H1 (cell line): ENCODE measurements around the gene PLCL1. TPM values are rescaled to one million over a fixed set of nuclear protein-coding genes. Genes with fewer than 3 reads are reported as not detected.

Source experiments
- CTCF ChIA-PET: fragments of 300-600 bp; sonication (Branson Sonifier 250); formaldehyde crosslinking; loops from one replicate; lab custom pipeline; 2021; ENCODE audit not compliant: partially characterized antibody; lab: Charles Lee
- POLR2A ChIA-PET: fragments of 300-600 bp; sonication (Branson Sonifier 250); formaldehyde crosslinking; loops from one replicate; lab custom pipeline; 2021; ENCODE audit warnings: inconsistent platforms; ENCODE audit not compliant: partially characterized antibody; lab: Charles Lee
- DNase-seq, 2 experiments: peaks; one replicate each; pipeline versions ENCODE4 v3.0.0 to v3.0.0-alpha.2; 2010 to 2022; ENCODE audit warnings: low spot score in 2 of 2, low read depth in 1 of 2, mixed read lengths in 1 of 2
- FAIRE-seq: peaks from 2 replicates; lab custom pipeline; 2011; peaks lifted over from hg19 to GRCh38; lab: Jason Lieb, UNC
- H2AFZ ChIP-seq: 2 replicates; pipeline ENCODE4 v1.8.1; 2012; ENCODE audit warnings: low read length, inconsistent platforms
- H2AK5ac ChIP-seq: 2 replicates; pipeline ENCODE4 v1.6.1; 2013; ENCODE audit warnings: low read depth, low read length
- H2BK120ac ChIP-seq: replicated peaks from 2 replicates; pipeline ENCODE3; 2013; ENCODE audit warnings: low read depth, low read length, inconsistent platforms
- H2BK12ac ChIP-seq: 2 replicates; pipeline ENCODE4 v1.6.1; 2013; ENCODE audit warnings: low read depth, low read length
- H2BK15ac ChIP-seq: 2 replicates; pipeline ENCODE4 v1.6.1; 2013; ENCODE audit warnings: low read length
- H2BK20ac ChIP-seq: 2 replicates; pipeline ENCODE4 v1.6.1; 2013; ENCODE audit warnings: low read length
- H2BK5ac ChIP-seq: 2 replicates; pipeline ENCODE4 v1.6.1; 2013; ENCODE audit warnings: low read depth, low read length
- H3K14ac ChIP-seq: 2 replicates; pipeline ENCODE4 v1.6.1; 2013; ENCODE audit warnings: inconsistent platforms; ENCODE audit not compliant: insufficient read length
- H3K18ac ChIP-seq: 2 replicates; pipeline ENCODE4 v1.6.1; 2013; ENCODE audit warnings: low read length; ENCODE audit errors: extremely low read depth
- H3K23ac ChIP-seq: 2 replicates; pipeline ENCODE4 v1.6.1; 2013; ENCODE audit warnings: inconsistent platforms; ENCODE audit not compliant: insufficient read length
- H3K23me2 ChIP-seq: 2 replicates; pipeline ENCODE4 v1.6.1; 2013; ENCODE audit warnings: low read depth, low read length
- H3K27ac ChIP-seq: 2 replicates; pipeline ENCODE4 v1.6.1; 2011; ENCODE audit warnings: low read depth, low read length, inconsistent platforms
- H3K27me3 ChIP-seq, 4 experiments: replicated peaks in 1 of 4; 1 replicate in 1 of 4; 2 replicates in 3 of 4; pipeline versions ENCODE4 v1.6.1 to v1.8.1; 2011 to 2013; ENCODE audit warnings: low read length in 3 of 4, mild to moderate bottlenecking in 3 of 4, inconsistent platforms in 2 of 4, mixed read lengths in 2 of 4, moderate library complexity in 1 of 4; ENCODE audit not compliant: control insufficient read depth in 3 of 4, insufficient read depth in 3 of 4; ENCODE audit errors: extremely low read depth in 1 of 4
- H3K36me3 ChIP-seq, 4 experiments: 2 replicates each; pipeline versions ENCODE4 v1.6.1 to v1.8.1; 2011 to 2013; ENCODE audit warnings: mild to moderate bottlenecking in 4 of 4, low read length in 3 of 4, moderate library complexity in 2 of 4, control low read depth in 1 of 4, inconsistent platforms in 1 of 4; ENCODE audit not compliant: insufficient read depth in 4 of 4, control insufficient read depth in 2 of 4
- H3K4ac ChIP-seq: replicated peaks from 2 replicates; pipeline ENCODE3; 2013; ENCODE audit warnings: low read length, low read depth, mixed read lengths, inconsistent platforms; ENCODE audit not compliant: insufficient read length
- H3K4me1 ChIP-seq, 4 experiments: replicated peaks in 1 of 4; 1 replicate in 1 of 4; 2 replicates in 3 of 4; pipeline versions ENCODE4 v1.6.1 to v1.8.1; 2011 to 2013; ENCODE audit warnings: low read length in 3 of 4, inconsistent platforms in 2 of 4, mixed read lengths in 1 of 4; ENCODE audit not compliant: insufficient read depth in 4 of 4, control insufficient read depth in 3 of 4
- H3K4me2 ChIP-seq, 2 experiments: 2 replicates each; pipeline versions ENCODE4 v1.6.1 to v1.8.1; 2011 to 2013; ENCODE audit warnings: low read depth in 2 of 2, low read length in 2 of 2, control low read depth in 1 of 2, inconsistent platforms in 1 of 2, mild to moderate bottlenecking in 1 of 2; ENCODE audit not compliant: insufficient read depth in 1 of 2
- H3K4me3 ChIP-seq, 4 experiments: fragments of 200-600, 300-600 bp in 1 of 4; sonication (generic), shearing (Covaris generic), sonication (Bioruptor Twin) in 1 of 4; 2 replicates each; pipeline versions ENCODE4 v1.5.1 to v1.8.1; 2011 to 2016; ENCODE audit warnings: low read length in 4 of 4, low read depth in 3 of 4, control low read depth in 2 of 4, inconsistent platforms in 2 of 4, mild to moderate bottlenecking in 2 of 4, mixed read lengths in 1 of 4, moderate library complexity in 1 of 4; ENCODE audit not compliant: insufficient read depth in 2 of 4; ENCODE audit errors: extremely low read depth in 1 of 4
- H3K56ac ChIP-seq: replicated peaks from 2 replicates; pipeline ENCODE3; 2013; ENCODE audit warnings: low read depth, mild to moderate bottlenecking, mixed read lengths, low read length, inconsistent platforms; ENCODE audit not compliant: insufficient read length
- H3K79me1 ChIP-seq: 2 replicates; pipeline ENCODE4 v1.6.1; 2013; ENCODE audit warnings: low read depth, low read length, control low read depth
- H3K79me2 ChIP-seq, 2 experiments: 2 replicates each; pipeline versions ENCODE4 v1.6.1 to v1.8.1; 2012 to 2013; ENCODE audit warnings: low read length in 2 of 2, mild to moderate bottlenecking in 2 of 2, inconsistent platforms in 1 of 2; ENCODE audit not compliant: insufficient read depth in 2 of 2, control insufficient read depth in 1 of 2
- H3K9ac ChIP-seq, 4 experiments: replicated peaks in 1 of 4; 1 replicate in 1 of 4; 2 replicates in 3 of 4; pipeline versions ENCODE4 v1.6.1 to v1.8.1; 2011 to 2013; ENCODE audit warnings: low read depth in 3 of 4, low read length in 3 of 4, control low read depth in 2 of 4, mild to moderate bottlenecking in 2 of 4, moderate library complexity in 2 of 4, inconsistent platforms in 1 of 4; ENCODE audit errors: extremely low read depth in 1 of 4
- H3K9me3 ChIP-seq, 2 experiments: 2 replicates each; pipeline versions ENCODE4 v1.6.1 to v1.8.1; 2012 to 2013; ENCODE audit warnings: mild to moderate bottlenecking in 2 of 2, moderate library complexity in 2 of 2, control low read depth in 1 of 2, inconsistent platforms in 1 of 2, low read depth in 1 of 2, low read length in 1 of 2, mixed read lengths in 1 of 2; ENCODE audit not compliant: insufficient read depth in 2 of 2
- H4K20me1 ChIP-seq, 2 experiments: replicated peaks in 1 of 2; 2 replicates each; pipeline versions ENCODE3 to v1.8.1; 2011 to 2013; ENCODE audit warnings: inconsistent platforms in 2 of 2, low read length in 2 of 2, mild to moderate bottlenecking in 1 of 2; ENCODE audit not compliant: insufficient read depth in 2 of 2, control insufficient read depth in 1 of 2
- H4K5ac ChIP-seq: 2 replicates; pipeline ENCODE4 v1.6.1; 2013; ENCODE audit warnings: low read length, low read depth, mixed read lengths, inconsistent platforms; ENCODE audit not compliant: insufficient read length
- H4K8ac ChIP-seq: 2 replicates; pipeline ENCODE4 v1.8.0; 2013; ENCODE audit warnings: mild to moderate bottlenecking, moderate library complexity, low read length, inconsistent platforms; ENCODE audit not compliant: insufficient read depth; ENCODE audit errors: extremely low read depth
- H4K91ac ChIP-seq: replicated peaks from 2 replicates; pipeline ENCODE3; 2013; ENCODE audit warnings: low read length, mixed read lengths, inconsistent platforms; ENCODE audit not compliant: insufficient read length
- PHF8 ChIP-seq: fragments of 200-600 bp; sonication (generic); conservative IDR thresholded peaks from 2 replicates; pipeline ENCODE4 v1.7.1; 2012; ENCODE audit warnings: low read depth, mild to moderate bottlenecking, inconsistent platforms, low read length, moderate library complexity
- RAD21 ChIP-seq, 2 experiments: IDR thresholded peaks in 1 of 2; conservative IDR thresholded peaks in 1 of 2; 2 replicates each; pipeline ENCODE4 v1.6.1; 2011; ENCODE audit warnings: low read depth in 2 of 2, low read length in 2 of 2, improper control_type of control experiment in 1 of 2, inconsistent platforms in 1 of 2, mild to moderate bottlenecking in 1 of 2, moderate library complexity in 1 of 2
- WGBS, 2 experiments: shearing (Covaris generic) in 1 of 2; methylation state at CpG; one replicate each; pipeline versions ENCODE4 v1.1.6 to v1.1.7; 2013 to 2015; ENCODE audit warnings: low lambda C conversion rate in 2 of 2, mixed read lengths in 2 of 2, inconsistent platforms in 1 of 2, low coverage in 1 of 2, missing lambda C conversion rate in 1 of 2; ENCODE audit not compliant: insufficient replicate concordance in 2 of 2, insufficient coverage in 1 of 2, insufficient read length in 1 of 2; ENCODE audit errors: extremely low coverage in 1 of 2, missing lambda C conversion rate in 1 of 2; 5-methylcytosine and 5-hydroxymethylcytosine counted together
- polyA plus RNA-seq, 7 experiments: library from polyadenylated mRNA; depleted of rRNA in 3 of 7; stranded (reverse) in 5 of 7; unstranded in 2 of 7; fragments of >200 nt in 5 of 7; fragments of 200-250 nt in 2 of 7; gene quantifications; 1 replicate in 5 of 7; 2 replicates in 1 of 7; 4 replicates in 1 of 7; pipeline versions ENCODE4 v1.2.1 to v1.2.3, GENCODE V29; 2011 to 2013; ENCODE audit warnings: missing spikeins in 2 of 7, mixed read lengths in 2 of 7
- total RNA-seq: library from RNA; stranded (reverse); fragmentation: NEBNext Ultra II Directional; extraction: Animal tissue kit (Norgen Biotek cat#: 25700); gene quantifications from 2 replicates; pipeline ENCODE4 v1.2.1, GENCODE V29; 2021
- TF ChIP-seq, protein P1 (sequence below), 3 experiments: IDR thresholded peaks; 1 replicate in 2 of 3; 2 replicates in 1 of 3; pipeline versions ENCODE4 v1.5.1 to v1.6.1; 2011; ENCODE audit warnings: low read length in 3 of 3, mild to moderate bottlenecking in 3 of 3, inconsistent platforms in 2 of 3, low read depth in 1 of 3, moderate library complexity in 1 of 3; ENCODE audit not compliant: insufficient read depth in 1 of 3; ENCODE audit errors: control extremely low read depth in 1 of 3

Gene PLCL1
- total and polyA plus RNA-seq, 2 of the 8 experiments (the other 6 are each of a cell fraction or from before 2014, with no cell fraction given), result not detected

GRCh38 chr2:197803033-197803444, 1.4 kb upstream of the PLCL1 start:
- Histone ChIP-seq H2AK5ac (no peak overlapping the region), H3K4me1 (peaks cover 0 to 9% (median 2%) of the 10 kb centered on the region in 4 experiments; a peak in 3 of 7 replicates), H2BK20ac (no peak overlapping the region), H2BK15ac (no peak overlapping the region), H3K9ac (no peak overlapping the region), H3K4ac (no peak overlapping the region), H3K23ac (no peak overlapping the region), H3K4me2 (no peak overlapping the region), H3K9me3 (no peaks in the 10 kb centered on the region), H3K27ac (no peak overlapping the region), H2BK12ac (no peak overlapping the region), H2BK120ac (no peak overlapping the region), H2BK5ac (no peak overlapping the region), H3K14ac (no peak overlapping the region), H3K4me3 (no peak overlapping the region), H3K18ac (no peak overlapping the region), H3K79me2 (no peaks in the 10 kb centered on the region), H3K36me3 (no peaks in the 10 kb centered on the region), H4K20me1 (no peaks in the 10 kb centered on the region), H3K56ac (no peak overlapping the region), H4K5ac (no peak overlapping the region), H3K27me3 (peaks cover 9 to 22% (median 16%) of the 10 kb centered on the region in 4 experiments), H3K23me2 (peaks cover 10% of the 10 kb centered on the region; the same call in 1 of the 2 replicates), H4K91ac (no peak overlapping the region), H4K8ac (no peak overlapping the region), H2AFZ (no peak overlapping the region), H3K79me1 (no peaks in the 10 kb centered on the region)
- DNase-seq (no peak), FAIRE-seq (peak; percentile 74)
- peak; percentile 91 for TF ChIP-seq RAD21 (IDR thresholded peaks at IDR 0.05 in 1 of 2, conservative IDR thresholded peaks at IDR 0.05 in 1 of 2; ENCODE audit: low read depth in 2 of 2, low read length in 2 of 2)
- TF ChIP-seq, protein P1, sequence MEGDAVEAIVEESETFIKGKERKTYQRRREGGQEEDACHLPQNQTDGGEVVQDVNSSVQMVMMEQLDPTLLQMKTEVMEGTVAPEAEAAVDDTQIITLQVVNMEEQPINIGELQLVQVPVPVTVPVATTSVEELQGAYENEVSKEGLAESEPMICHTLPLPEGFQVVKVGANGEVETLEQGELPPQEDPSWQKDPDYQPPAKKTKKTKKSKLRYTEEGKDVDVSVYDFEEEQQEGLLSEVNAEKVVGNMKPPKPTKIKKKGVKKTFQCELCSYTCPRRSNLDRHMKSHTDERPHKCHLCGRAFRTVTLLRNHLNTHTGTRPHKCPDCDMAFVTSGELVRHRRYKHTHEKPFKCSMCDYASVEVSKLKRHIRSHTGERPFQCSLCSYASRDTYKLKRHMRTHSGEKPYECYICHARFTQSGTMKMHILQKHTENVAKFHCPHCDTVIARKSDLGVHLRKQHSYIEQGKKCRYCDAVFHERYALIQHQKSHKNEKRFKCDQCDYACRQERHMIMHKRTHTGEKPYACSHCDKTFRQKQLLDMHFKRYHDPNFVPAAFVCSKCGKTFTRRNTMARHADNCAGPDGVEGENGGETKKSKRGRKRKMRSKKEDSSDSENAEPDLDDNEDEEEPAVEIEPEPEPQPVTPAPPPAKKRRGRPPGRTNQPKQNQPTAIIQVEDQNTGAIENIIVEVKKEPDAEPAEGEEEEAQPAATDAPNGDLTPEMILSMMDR (IDR thresholded peaks at IDR 0.05; ENCODE audit: control extremely low read depth in 1 of 3, insufficient read depth in 1 of 3, low read depth in 1 of 3, low read length in 3 of 3), result peak in 2 of 3 experiments; percentile 62 to 72; a peak in 3 of 4 replicates
- no peak for TF ChIP-seq PHF8
- CTCF ChIA-PET, result interaction anchor here (0.9 kb wide), 2 partner anchors 9 to 493 kb away, joined by 3 read pairs; no protein-coding TSS in a partner anchor
- POLR2A ChIA-PET, result no interaction called here
- WGBS, 2 experiments, result 53% methylated on average over 2 of the region's 2 CpGs; no CpG with 5 or more reads in 1 of the 2 experiments
